BLaER1 treated with 17β-estradiol and CSF1 and Interleukin-3, amounts not matched to agents 10 nM and 100 nM (cell line): Measurements from ENCODE around the gene GRPEL1.
A peak's percentile ranks its signal among the peaks of the same experiment; 100 is the strongest.

Experiments used
- H3K27ac ChIP-seq, 11 experiments: shearing (Covaris generic); formaldehyde crosslinking; 2 replicates each; pipeline ENCODE4 v1.8.1; 2022
- H3K27me3 ChIP-seq, 11 experiments: shearing (Covaris generic); formaldehyde crosslinking; 2 replicates each; pipeline ENCODE4 v1.8.1; 2022
- H3K36me3 ChIP-seq, 11 experiments: shearing (Covaris generic); formaldehyde crosslinking; 2 replicates each; pipeline ENCODE4 v1.8.1; 2022
- H3K4me1 ChIP-seq, 10 experiments: shearing (Covaris generic); formaldehyde crosslinking; 2 replicates each; pipeline ENCODE4 v1.8.1; 2022
- H3K4me2 ChIP-seq, 11 experiments: shearing (Covaris generic); formaldehyde crosslinking; 2 replicates each; pipeline ENCODE4 v1.8.1; 2022
- H3K4me3 ChIP-seq, 10 experiments: shearing (Covaris generic); formaldehyde crosslinking; 2 replicates each; pipeline ENCODE4 v1.8.1; 2022
- H3K9ac ChIP-seq, 11 experiments: shearing (Covaris generic); formaldehyde crosslinking; 2 replicates each; pipeline ENCODE4 v1.8.1; 2022
- H3K9me3 ChIP-seq, 11 experiments: shearing (Covaris generic); formaldehyde crosslinking; replicated peaks in 1 of 11; 2 replicates each; pipeline ENCODE4 v1.8.1; 2022
- H4K20me1 ChIP-seq, 11 experiments: shearing (Covaris generic); formaldehyde crosslinking; 2 replicates each; pipeline ENCODE4 v1.8.1; 2022
- Cebpa-rat ChIP-seq, 11 experiments: shearing (Covaris generic); IDR thresholded peaks; 2 replicates each; pipeline ENCODE4 v1.8.1; 2022

GRPEL1 gene

DNA sequence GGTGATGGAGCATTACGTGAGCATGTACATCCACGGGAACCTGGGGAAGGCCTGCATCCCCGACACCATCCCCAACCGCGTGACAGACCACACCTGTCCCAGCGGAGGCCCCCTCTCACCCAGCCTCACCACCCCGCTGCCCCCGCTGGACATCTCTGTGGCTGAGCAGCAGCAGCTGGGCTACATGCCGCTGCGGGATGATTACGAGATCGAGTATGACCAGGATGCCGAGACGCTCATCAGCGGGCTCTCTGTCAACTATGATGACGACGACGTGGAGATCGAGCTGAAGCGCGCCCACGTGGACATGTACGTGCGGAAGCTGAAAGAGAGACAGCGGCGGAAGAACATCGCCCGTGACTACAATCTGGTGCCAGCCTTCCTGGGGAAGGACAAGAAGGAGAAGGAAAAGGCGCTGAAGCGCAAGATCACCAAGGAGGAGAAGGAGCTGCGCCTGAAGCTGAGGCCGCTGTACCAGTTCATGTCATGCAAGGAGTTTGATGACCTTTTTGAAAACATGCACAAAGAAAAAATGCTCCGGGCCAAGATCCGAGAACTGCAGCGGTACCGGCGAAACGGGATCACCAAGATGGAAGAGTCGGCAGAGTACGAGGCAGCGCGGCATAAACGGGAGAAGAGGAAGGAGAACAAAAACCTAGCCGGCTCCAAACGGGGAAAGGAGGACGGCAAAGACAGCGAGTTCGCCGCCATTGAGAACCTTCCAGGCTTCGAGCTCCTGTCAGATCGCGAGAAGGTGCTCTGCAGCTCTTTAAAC lies 13.6 kb downstream of the GRPEL1 start:
- peak overlapping the region; percentile 68 to 92 (median 88); a peak in 21 of 22 replicates for H3K4me2 ChIP-seq
- no peak overlapping the region for H3K4me3 ChIP-seq
- H3K9ac ChIP-seq: peak overlapping the region in 3 of 11 experiments; percentile 27 to 70 (median 30); a peak in 1 of 22 replicates
- H3K4me1 ChIP-seq: peaks cover 62 to 86% (median 79%) of the 10 kb centered on the region in 10 experiments
- H3K27me3 ChIP-seq: peaks cover 0 to 3% (median 0%) of the 10 kb centered on the region in 11 experiments; a peak in 2 of 22 replicates
- H4K20me1 ChIP-seq: peaks cover 88 to 100% (median 98%) of the 10 kb centered on the region in 11 experiments
- no peak for TF ChIP-seq Cebpa-rat (IDR thresholded peaks at IDR 0.05)
- H3K36me3 ChIP-seq: peaks cover 55 to 87% (median 65%) of the 10 kb centered on the region in 11 experiments
- H3K9me3 ChIP-seq: no peaks in the 10 kb centered on the region
- peak overlapping the region in 5 of 11 experiments; percentile 3 to 33 (median 22); a peak in 4 of 22 replicates for H3K27ac ChIP-seq

DNA sequence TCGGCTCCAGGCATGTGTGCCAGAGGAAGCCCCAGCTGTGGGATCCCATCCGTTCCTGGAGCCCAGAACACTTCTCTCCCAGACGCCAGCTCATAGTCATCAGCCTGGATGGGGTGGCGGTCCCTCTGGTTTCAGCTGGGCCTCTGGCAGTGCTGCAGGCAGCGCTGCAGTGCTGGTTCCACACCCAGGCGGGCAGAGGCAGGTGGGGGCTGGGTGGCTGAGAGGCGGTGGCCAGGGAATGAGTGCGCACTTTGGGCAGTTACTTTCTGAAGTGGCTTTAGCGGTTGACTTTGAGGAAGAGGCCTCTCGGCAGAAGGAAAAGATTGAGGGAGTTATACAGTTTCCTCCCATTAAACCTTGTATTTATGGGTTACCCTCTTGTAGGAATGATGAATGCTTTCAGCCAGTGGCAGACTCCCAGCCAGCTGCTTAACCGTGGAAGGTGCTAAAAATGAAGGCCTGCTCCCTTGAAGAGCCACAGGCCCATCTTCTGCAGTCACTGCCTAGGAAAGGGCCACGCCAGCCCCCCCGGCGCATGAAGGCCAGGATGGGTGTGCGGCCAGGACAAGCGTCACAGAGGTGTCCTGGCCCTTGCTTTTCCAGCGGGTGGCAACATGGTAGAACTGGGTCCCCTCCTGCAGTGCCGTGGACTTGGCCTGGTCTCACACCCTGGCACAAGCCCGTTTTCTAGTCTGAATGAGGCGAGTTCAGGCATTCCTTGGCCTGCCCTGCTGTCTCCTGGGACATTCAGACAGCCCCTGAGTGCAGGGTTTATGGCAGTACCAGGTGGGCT lies 14.7 kb downstream of the GRPEL1 start:
- peaks cover 0 to 3% (median 0%) of the 10 kb centered on the region in 11 experiments; a peak in 2 of 22 replicates for H3K27me3 ChIP-seq
- TF ChIP-seq Cebpa-rat (IDR thresholded peaks at IDR 0.05): no peak
- peak overlapping the region in 8 of 11 experiments; percentile 18 to 54 (median 24); a peak in 11 of 22 replicates for H3K27ac ChIP-seq
- peak overlapping the region in 9 of 11 experiments; percentile 8 to 70 (median 41); a peak in 16 of 22 replicates for H3K9ac ChIP-seq
- no peak overlapping the region; a peak in 1 of 20 replicates for H3K4me3 ChIP-seq
- H4K20me1 ChIP-seq: peaks cover 88 to 100% (median 98%) of the 10 kb centered on the region in 11 experiments
- H3K4me2 ChIP-seq: peak overlapping the region; percentile 68 to 92 (median 88)
- H3K9me3 ChIP-seq: no peaks in the 10 kb centered on the region
- peaks cover 50 to 82% (median 77%) of the 10 kb centered on the region in 10 experiments for H3K4me1 ChIP-seq
- H3K36me3 ChIP-seq: peaks cover 43 to 81% (median 53%) of the 10 kb centered on the region in 11 experiments

DNA sequence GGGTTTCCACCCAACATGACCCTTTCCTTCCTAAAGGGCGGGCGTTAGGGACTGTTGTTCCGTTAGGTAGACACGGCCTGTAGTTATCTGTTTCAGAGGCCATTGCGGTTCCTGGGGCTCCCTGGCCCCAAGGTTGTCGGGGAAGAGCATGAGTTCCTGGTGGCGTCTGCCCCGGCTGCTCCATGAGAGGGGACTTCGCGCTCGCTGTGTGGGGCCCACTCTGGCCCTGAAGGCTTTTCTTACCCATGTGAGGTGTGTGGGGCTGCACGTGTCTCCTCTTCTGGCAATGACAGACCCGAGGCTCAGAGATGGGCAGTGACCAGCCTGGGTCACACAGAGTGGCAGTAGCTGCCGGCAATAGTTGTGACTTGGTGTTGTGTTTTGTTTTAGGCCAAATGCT lies 15.6 kb downstream of the GRPEL1 start:
- Histone ChIP-seq H3K27ac (peak overlapping the region in 3 of 11 experiments; percentile 19 to 43 (median 26); a peak in 4 of 22 replicates), H3K9ac (peak overlapping the region in 7 of 11 experiments; percentile 8 to 70 (median 60); a peak in 11 of 22 replicates), H3K4me3 (no peak overlapping the region), H3K4me2 (peak overlapping the region; percentile 68 to 92 (median 88)), H3K4me1 (peaks cover 49 to 86% (median 82%) of the 10 kb centered on the region in 10 experiments), H3K36me3 (peaks cover 37 to 73% (median 57%) of the 10 kb centered on the region in 11 experiments), H3K27me3 (peaks cover 0 to 3% (median 0%) of the 10 kb centered on the region in 11 experiments; a peak in 2 of 22 replicates), H3K9me3 (no peaks in the 10 kb centered on the region), H4K20me1 (peaks cover 93 to 100% (median 100%) of the 10 kb centered on the region in 11 experiments)
- TF ChIP-seq Cebpa-rat (IDR thresholded peaks at IDR 0.05): no peak

DNA sequence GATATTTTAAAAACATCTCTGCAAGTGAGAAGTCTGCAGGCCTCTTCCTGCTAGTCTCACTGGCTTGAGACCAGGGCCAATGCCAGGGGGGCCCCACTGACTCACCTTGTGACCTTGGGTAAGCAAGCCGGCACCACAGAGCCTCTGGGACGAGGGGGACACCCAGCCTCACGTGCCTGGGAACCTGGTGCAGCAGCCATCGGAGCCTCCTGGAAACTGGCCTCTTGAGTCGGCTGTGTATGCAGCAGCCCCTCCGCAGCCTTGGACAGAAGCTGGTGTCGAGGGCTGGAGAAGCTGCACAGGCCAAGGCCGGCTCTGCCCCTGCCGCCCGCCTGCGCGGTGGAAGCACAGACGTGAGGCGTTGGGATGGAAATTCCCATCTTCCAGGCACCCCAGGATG lies 16.0 kb downstream of the GRPEL1 start:
- H3K4me3 ChIP-seq: no peak overlapping the region
- H3K4me1 ChIP-seq: peaks cover 53 to 90% (median 86%) of the 10 kb centered on the region in 10 experiments
- no peak for TF ChIP-seq Cebpa-rat (IDR thresholded peaks at IDR 0.05)
- H3K36me3 ChIP-seq: peaks cover 33 to 69% (median 53%) of the 10 kb centered on the region in 11 experiments
- peak overlapping the region; percentile 68 to 92 (median 88) for H3K4me2 ChIP-seq
- H3K27ac ChIP-seq: peak overlapping the region in 1 of 11 experiments; percentile 43; a peak in 2 of 22 replicates
- H3K27me3 ChIP-seq: peaks cover 0 to 3% (median 0%) of the 10 kb centered on the region in 11 experiments; a peak in 2 of 22 replicates
- H3K9me3 ChIP-seq: no peaks in the 10 kb centered on the region
- H4K20me1 ChIP-seq: peaks cover 94 to 100% (median 100%) of the 10 kb centered on the region in 11 experiments
- peak overlapping the region in 4 of 11 experiments; percentile 8 to 70 (median 63); a peak in 7 of 22 replicates for H3K9ac ChIP-seq

DNA sequence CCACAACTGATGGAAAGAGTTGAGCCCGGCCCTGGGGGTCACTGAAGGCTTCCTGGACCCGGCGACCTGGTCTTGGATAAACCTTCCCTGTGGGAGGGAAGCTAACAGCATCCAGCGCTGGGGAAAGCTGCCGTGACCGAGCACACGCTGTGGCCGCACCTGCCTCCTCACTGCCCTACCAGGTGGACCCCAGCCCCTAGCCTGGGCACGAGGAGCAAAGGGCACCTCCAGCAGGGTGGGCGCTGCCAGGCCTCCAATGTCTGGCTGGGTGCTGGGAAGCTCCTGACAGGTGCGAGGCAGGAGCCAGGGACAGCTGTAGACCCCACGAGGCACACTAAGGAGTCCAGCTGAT lies 16.7 kb downstream of the GRPEL1 start:
- Histone ChIP-seq H4K20me1 (peaks cover 96 to 100% (median 100%) of the 10 kb centered on the region in 11 experiments), H3K36me3 (peaks cover 26 to 61% (median 45%) of the 10 kb centered on the region in 11 experiments), H3K27me3 (peaks cover 0 to 3% (median 0%) of the 10 kb centered on the region in 11 experiments; a peak in 2 of 22 replicates), H3K4me2 (peak overlapping the region in 8 of 11 experiments; percentile 18 to 91 (median 42); a peak in 14 of 22 replicates), H3K27ac (no peak overlapping the region), H3K4me3 (no peak overlapping the region), H3K9me3 (no peaks in the 10 kb centered on the region), H3K9ac (peak overlapping the region in 1 of 11 experiments; percentile 22; a peak in 1 of 22 replicates), H3K4me1 (peaks cover 61 to 97% (median 94%) of the 10 kb centered on the region in 10 experiments)
- no peak for TF ChIP-seq Cebpa-rat (IDR thresholded peaks at IDR 0.05)

DNA sequence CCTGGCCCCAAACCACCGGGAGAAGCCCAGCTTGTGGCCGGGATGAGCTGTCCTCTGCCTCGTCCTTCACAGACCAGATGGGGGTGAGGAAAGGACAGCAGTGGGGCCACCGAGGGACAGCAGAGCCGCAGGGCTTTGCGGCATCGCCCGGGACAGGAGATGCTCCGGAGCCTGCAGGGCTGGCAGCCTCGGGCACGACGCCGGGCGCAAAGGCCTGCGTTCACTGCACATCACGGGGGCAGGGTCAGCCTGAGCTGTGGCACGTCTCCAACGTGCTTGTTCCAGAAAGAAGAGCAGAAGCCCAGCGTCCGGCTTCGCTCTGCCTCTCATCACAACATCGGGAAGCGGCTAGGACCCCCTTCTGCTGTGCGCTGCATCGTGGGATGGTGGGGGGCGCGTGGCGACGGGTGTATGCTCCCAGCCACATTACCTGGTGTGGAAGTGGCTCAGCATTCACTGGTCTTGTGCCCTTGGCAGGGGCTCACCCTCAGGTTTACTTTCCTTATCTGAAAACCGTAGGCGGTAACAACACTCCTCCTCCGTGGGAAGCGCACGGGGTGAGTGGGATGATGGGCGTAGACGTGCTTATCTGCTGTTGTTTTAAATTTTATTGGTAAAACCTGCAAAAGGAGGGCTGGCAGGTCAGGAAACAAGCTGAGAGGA lies 17.3 kb downstream of the GRPEL1 start:
- Histone ChIP-seq H3K9me3 (no peaks in the 10 kb centered on the region), H3K4me1 (peaks cover 63 to 100% (median 96%) of the 10 kb centered on the region in 10 experiments), H3K4me3 (no peak overlapping the region), H4K20me1 (peaks cover 97 to 100% (median 100%) of the 10 kb centered on the region in 11 experiments), H3K4me2 (peak overlapping the region in 9 of 11 experiments; percentile 23 to 91 (median 35); a peak in 17 of 22 replicates), H3K27ac (no peak overlapping the region), H3K9ac (peak overlapping the region in 1 of 11 experiments; percentile 22; a peak in 1 of 22 replicates), H3K36me3 (peaks cover 20 to 56% (median 40%) of the 10 kb centered on the region in 11 experiments), H3K27me3 (peaks cover 0 to 3% (median 0%) of the 10 kb centered on the region in 11 experiments; a peak in 2 of 22 replicates)
- TF ChIP-seq Cebpa-rat (IDR thresholded peaks at IDR 0.05): no peak

DNA sequence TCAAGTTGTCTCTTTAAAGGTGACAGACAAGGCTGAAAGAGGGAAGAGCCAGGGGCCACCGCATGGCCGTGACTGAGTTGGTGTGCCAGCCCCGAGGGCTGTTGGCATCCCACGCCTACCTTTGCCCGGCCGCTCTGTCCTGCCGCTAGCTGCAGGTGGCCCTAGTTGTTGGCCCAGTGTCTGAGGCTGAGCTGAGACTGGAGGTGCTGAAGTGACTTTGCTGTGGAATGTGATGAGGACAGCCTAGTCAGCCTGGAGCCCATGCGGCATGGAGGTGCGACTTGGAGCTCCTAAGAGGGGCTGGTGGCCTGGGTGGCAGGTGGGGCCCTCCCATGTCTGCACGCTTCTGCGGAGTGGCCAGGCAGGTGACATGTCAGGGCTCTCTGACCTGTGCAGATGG lies 18.1 kb downstream of the GRPEL1 start:
- Histone ChIP-seq H3K36me3 (peaks cover 12 to 47% (median 33%) of the 10 kb centered on the region in 11 experiments), H3K4me1 (peaks cover 63 to 100% (median 96%) of the 10 kb centered on the region in 10 experiments), H3K27me3 (peaks cover 0 to 3% (median 0%) of the 10 kb centered on the region in 11 experiments; a peak in 2 of 22 replicates), H3K9me3 (no peaks in the 10 kb centered on the region), H3K4me2 (peak overlapping the region in 9 of 11 experiments; percentile 23 to 91 (median 35); a peak in 17 of 22 replicates), H3K4me3 (no peak overlapping the region; a peak in 1 of 20 replicates), H4K20me1 (peaks cover 98 to 100% (median 100%) of the 10 kb centered on the region in 11 experiments), H3K27ac (no peak overlapping the region), H3K9ac (peak overlapping the region in 2 of 11 experiments; percentile 7 to 8; a peak in 2 of 22 replicates)
- TF ChIP-seq Cebpa-rat (IDR thresholded peaks at IDR 0.05): no peak
